Fibroblast of lung (primary cell): ENCODE results near the gene CYP2D6.
"Not testable (repeated sequence)": the region's sequence is repeated elsewhere in the genome, so short reads cannot be mapped to it uniquely, and the experiment has no call there.

Source experiments
- CTCF ChIP-seq, 2 donors: IDR thresholded peaks in 1 of 2; conservative IDR thresholded peaks in 1 of 2; 1 replicate in 1 of 2; 2 replicates in 1 of 2; pipeline ENCODE4 v1.5.1; 2011 to 2012; ENCODE audit warnings: low read length in 2 of 2, control low read depth in 1 of 2, inconsistent platforms in 1 of 2, low read depth in 1 of 2, mild to moderate bottlenecking in 1 of 2
- EZH2 ChIP-seq: IDR thresholded peaks from 2 replicates; pipeline ENCODE4 v1.5.1; 2012; ENCODE audit warnings: low read length, control low read depth, mild to moderate bottlenecking; ENCODE audit errors: missing control alignments

DNA sequence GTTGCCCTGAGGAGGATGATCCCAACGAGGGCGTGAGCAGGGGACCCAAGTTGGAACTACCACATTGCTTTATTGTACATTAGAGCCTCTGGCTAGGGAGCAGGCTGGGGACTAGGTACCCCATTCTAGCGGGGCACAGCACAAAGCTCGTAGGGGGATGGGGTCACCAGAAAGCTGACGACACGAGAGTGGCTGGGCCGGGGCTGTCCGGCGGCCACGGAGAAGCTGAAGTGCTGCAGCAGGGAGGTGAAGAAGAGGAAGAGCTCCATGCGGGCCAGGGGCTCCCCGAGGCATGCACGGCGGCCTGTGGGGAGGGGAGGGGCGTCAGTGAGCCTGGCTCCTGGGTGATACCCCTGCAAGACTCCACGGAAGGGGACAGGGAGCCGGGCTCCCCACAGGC, 9.5 kb upstream of the CYP2D6 start:
- not testable (repeated sequence) for TF ChIP-seq EZH2; CTCF (conservative IDR thresholded peaks at IDR 0.05 in 1 of 2, IDR thresholded peaks at IDR 0.05 in 1 of 2; ENCODE audit: low read depth in 1 of 2, low read length in 2 of 2)
